Endothelial cell of umbilical vein (primary cell): ENCODE data around the gene KCNG1. TPM values are rescaled to one million over a fixed set of nuclear protein-coding genes. Genes with fewer than 3 reads are reported as not detected.

ENCODE experiments used
- BruUV-seq: library from RNA; stranded (reverse); fragments of 400-500 nt; replicated peaks from 2 replicates; lab custom pipeline; 2021; lab: Mats Ljungman, UMichigan
- CTCF ChIA-PET: fragments of 300-600, 350-600 bp; sonication (Branson Sonifier 250); formaldehyde crosslinking; loops from one replicate; lab custom pipeline; 2021; ENCODE audit warnings: antibody characterized with exemption, inconsistent platforms; lab: Charles Lee
- POLR2A ChIA-PET: fragments of 300-600, 350-600 bp; sonication (Branson Sonifier 250); formaldehyde crosslinking; loops from one replicate; lab custom pipeline; 2021; ENCODE audit warnings: antibody characterized with exemption, inconsistent platforms; lab: Charles Lee
- DNase-seq: peaks from one replicate; pipeline ENCODE4 v3.0.0-alpha.2; 2011; ENCODE audit warnings: low read depth, low spot score
- FAIRE-seq: peaks from 2 replicates; lab custom pipeline; 2011; peaks lifted over from hg19 to GRCh38; lab: Jason Lieb, UNC
- H2AFZ ChIP-seq: 2 replicates; pipeline ENCODE4 v1.6.0; 2012; ENCODE audit warnings: low read depth, low read length, control low read depth, inconsistent platforms
- H3K27ac ChIP-seq: 2 replicates; pipeline ENCODE4 v1.5.1; 2011; ENCODE audit warnings: low read depth, mild to moderate bottlenecking, control low read depth, low read length, moderate library complexity; ENCODE audit not compliant: insufficient read depth
- H3K27me3 ChIP-seq, 2 experiments: 2 replicates each; pipeline versions ENCODE4 v1.6.0 to v1.6.1; 2011; ENCODE audit warnings: low read length in 2 of 2, mixed read lengths in 1 of 2; ENCODE audit not compliant: control insufficient read depth in 2 of 2, insufficient read depth in 2 of 2
- H3K36me3 ChIP-seq, 2 experiments: 2 replicates in 1 of 2; 3 replicates in 1 of 2; pipeline ENCODE4 v1.5.1; 2011; ENCODE audit warnings: low read length in 2 of 2, mild to moderate bottlenecking in 1 of 2, moderate library complexity in 1 of 2; ENCODE audit not compliant: control insufficient read depth in 2 of 2, insufficient read depth in 2 of 2; ENCODE audit errors: extremely low read depth in 1 of 2
- H3K4me1 ChIP-seq: 3 replicates; pipeline ENCODE4 v1.5.1; 2011; ENCODE audit warnings: mild to moderate bottlenecking, low read length; ENCODE audit not compliant: control insufficient read depth, insufficient read depth; ENCODE audit errors: extremely low read depth
- H3K4me2 ChIP-seq: 2 replicates; pipeline ENCODE4 v1.6.1; 2011; ENCODE audit warnings: low read length, control low read depth, mixed read lengths; ENCODE audit not compliant: insufficient read depth
- H3K4me3 ChIP-seq, 3 experiments: fragments of 200-600 bp in 1 of 3; sonication (generic), shearing (Covaris generic) in 1 of 3; replicated peaks in 1 of 3; 2 replicates each; pipeline ENCODE4 v1.5.1; 2011 to 2016; ENCODE audit warnings: control low read depth in 3 of 3, low read length in 3 of 3, mild to moderate bottlenecking in 2 of 3, inconsistent platforms in 1 of 3, low read depth in 1 of 3, moderate library complexity in 1 of 3; ENCODE audit not compliant: insufficient read depth in 1 of 3
- H3K79me2 ChIP-seq: 2 replicates; pipeline ENCODE4 v1.6.0; 2012; ENCODE audit warnings: low read length, inconsistent platforms; ENCODE audit not compliant: control insufficient read depth, insufficient read depth
- H3K9ac ChIP-seq: replicated peaks from 2 replicates; pipeline ENCODE3; 2011; ENCODE audit warnings: low read length, control low read depth; ENCODE audit not compliant: insufficient read depth; ENCODE audit errors: extremely low read depth
- H3K9me1 ChIP-seq: replicated peaks from 3 replicates; pipeline ENCODE4 v1.6.0; 2011; ENCODE audit warnings: mild to moderate bottlenecking, low read length; ENCODE audit not compliant: control insufficient read depth, insufficient read depth; ENCODE audit errors: extremely low read depth
- H3K9me3 ChIP-seq: replicated peaks from 2 replicates; pipeline ENCODE4 v1.5.1; 2012; ENCODE audit warnings: low read length, inconsistent platforms; ENCODE audit not compliant: control insufficient read depth, insufficient read depth
- H4K20me1 ChIP-seq: replicated peaks from 2 replicates; pipeline ENCODE3; 2011; ENCODE audit warnings: mild to moderate bottlenecking, low read length; ENCODE audit not compliant: control insufficient read depth, insufficient read depth; ENCODE audit errors: extremely low read depth
- CTCF ChIP-seq, 2 donors: IDR thresholded peaks; 1 replicate in 1 of 2; 2 replicates in 1 of 2; pipeline ENCODE4 v1.5.1; 2011; ENCODE audit warnings: low read length in 2 of 2, mild to moderate bottlenecking in 2 of 2, moderate library complexity in 2 of 2, control low read depth in 1 of 2, inconsistent platforms in 1 of 2, low read depth in 1 of 2; ENCODE audit not compliant: insufficient read depth in 1 of 2; ENCODE audit errors: extremely low read depth in 1 of 2
- EZH2 ChIP-seq: IDR thresholded peaks from 2 replicates; pipeline ENCODE4 v1.6.1; 2012; ENCODE audit warnings: borderline replicate concordance, low read depth, mild to moderate bottlenecking, moderate library complexity, low read length, inconsistent platforms; ENCODE audit not compliant: severe bottlenecking
- GATA2 ChIP-seq: IDR thresholded peaks from 2 replicates; pipeline ENCODE4 v1.7.0; 2011; ENCODE audit warnings: low read depth, mild to moderate bottlenecking, moderate library complexity, mixed read lengths, low read length; ENCODE audit not compliant: insufficient read length, insufficient read depth
- JUN ChIP-seq: IDR thresholded peaks from 2 replicates; pipeline ENCODE4 v1.6.1; 2011; ENCODE audit warnings: borderline replicate concordance, low read depth; ENCODE audit not compliant: insufficient read length, insufficient read depth
- MAX ChIP-seq: IDR thresholded peaks from 2 replicates; pipeline ENCODE4 v1.6.1; 2011; ENCODE audit not compliant: insufficient read depth, insufficient read length
- POLR2AphosphoS5 ChIP-seq: IDR thresholded peaks from 2 replicates; pipeline ENCODE4 v1.6.1; 2012; ENCODE audit warnings: low read depth, mild to moderate bottlenecking, control low read depth, low read length, moderate library complexity; ENCODE audit not compliant: insufficient read depth
- dilution Hi-C: fragments of 300-500 bp; cut with MboI; formaldehyde crosslinking; loops from one replicate; pipeline ENCODE4 v1.15.0; 2019; ENCODE audit warnings: low sequenced_read_pairs; ENCODE audit not compliant: extremely low pct_ligation_motif_present
- intact Hi-C: fragments of 100-400 bp; cut with micrococcal nuclease; formaldehyde crosslinking; loops from one replicate; pipeline ENCODE4 v1.10.0; 2022
- polyA plus RNA-seq, 4 experiments: library from polyadenylated mRNA; depleted of rRNA in 3 of 4; stranded (reverse) in 3 of 4; unstranded in 1 of 4; fragments of >200 nt; gene quantifications; 2 replicates each; pipeline versions ENCODE4 v1.2.1 to v1.2.3, GENCODE V29; 2011 to 2012; ENCODE audit warnings: missing spikeins in 1 of 4
- total RNA-seq: library from RNA; stranded (reverse); gene quantifications from 2 replicates; pipeline ENCODE4 v1.2.3, GENCODE V29; 2021

The KCNG1 gene
- total and polyA plus RNA-seq, 2 donors (not counting 3 experiments of a cell fraction or from before 2014, with no cell fraction given) = 0.22 to 1.1 TPM

- POLR2A ChIA-PET = no interaction called here
- Histone ChIP-seq H3K4me3 (no peak overlapping the region), H3K4me1 (no peaks in the 10 kb centered on the region)
These were observed 17.7 kb downstream of the KCNG1 start for GRCh38 chr20:51005214-51005613.

More at GRCh38 chr20:51005214-51005613, 17.7 kb downstream of the KCNG1 start:
- Histone ChIP-seq H2AFZ (no peak overlapping the region), H3K9ac (no peak overlapping the region), H3K79me2 (no peaks in the 10 kb centered on the region), H3K9me3 (no peaks in the 10 kb centered on the region), H4K20me1 (no peaks in the 10 kb centered on the region), H3K27ac (no peak overlapping the region), H3K36me3 (no peaks in the 10 kb centered on the region), H3K27me3 (peaks cover 0 to 3% of the 10 kb centered on the region in 2 experiments), H3K4me2 (no peak overlapping the region), H3K9me1 (no peaks in the 10 kb centered on the region)
- TF ChIP-seq POLR2AphosphoS5 = no peak
- TF ChIP-seq EZH2 = no peak
- no peak for TF ChIP-seq MAX
- TF ChIP-seq GATA2 = no peak
- no peak for TF ChIP-seq CTCF (IDR thresholded peaks at IDR 0.05; ENCODE audit: extremely low read depth in 1 of 2, insufficient read depth in 1 of 2, low read depth in 1 of 2, low read length in 2 of 2)
- TF ChIP-seq JUN = no peak
- no peak for DNase-seq
- intact Hi-C loops = no loop called here
- no peak for FAIRE-seq
- no TSS peak for BruUV-seq
- dilution Hi-C loops = no loop called here
- CTCF ChIA-PET = interaction anchor here (0.9 to 1.4 kb wide), 2 partner anchors 10 to 696 kb away, joined by 3 to 6 read pairs; no protein-coding TSS in a partner anchor
